ENCODE results near the gene EPS8L1.
"Not testable (repeated sequence)": the region's sequence is repeated elsewhere in the genome, so short reads cannot be mapped to it uniquely, and the experiment has no call there.

The EPS8L1 gene

DNA sequence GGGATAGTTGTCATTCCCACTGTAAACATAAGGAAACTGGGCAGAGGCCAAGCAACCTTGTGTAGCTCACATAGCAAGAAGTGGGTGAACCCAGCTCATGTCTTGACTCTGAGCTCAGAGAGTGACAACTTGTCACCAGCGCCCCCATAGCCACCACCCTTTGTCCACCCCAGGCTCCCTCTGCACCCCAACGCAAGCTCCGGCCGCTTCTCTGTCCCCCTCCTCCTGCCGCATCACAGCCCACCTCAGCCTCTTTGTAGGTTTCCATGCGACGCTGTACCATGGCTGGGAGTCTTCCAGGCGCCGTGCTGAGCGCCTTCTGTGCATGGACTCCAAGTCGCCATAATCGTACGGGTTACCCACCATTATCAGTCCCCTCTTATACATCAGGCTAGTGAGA, 40.9 kb upstream of the EPS8L1 start:
- TF ChIP-seq, protein P1, sequence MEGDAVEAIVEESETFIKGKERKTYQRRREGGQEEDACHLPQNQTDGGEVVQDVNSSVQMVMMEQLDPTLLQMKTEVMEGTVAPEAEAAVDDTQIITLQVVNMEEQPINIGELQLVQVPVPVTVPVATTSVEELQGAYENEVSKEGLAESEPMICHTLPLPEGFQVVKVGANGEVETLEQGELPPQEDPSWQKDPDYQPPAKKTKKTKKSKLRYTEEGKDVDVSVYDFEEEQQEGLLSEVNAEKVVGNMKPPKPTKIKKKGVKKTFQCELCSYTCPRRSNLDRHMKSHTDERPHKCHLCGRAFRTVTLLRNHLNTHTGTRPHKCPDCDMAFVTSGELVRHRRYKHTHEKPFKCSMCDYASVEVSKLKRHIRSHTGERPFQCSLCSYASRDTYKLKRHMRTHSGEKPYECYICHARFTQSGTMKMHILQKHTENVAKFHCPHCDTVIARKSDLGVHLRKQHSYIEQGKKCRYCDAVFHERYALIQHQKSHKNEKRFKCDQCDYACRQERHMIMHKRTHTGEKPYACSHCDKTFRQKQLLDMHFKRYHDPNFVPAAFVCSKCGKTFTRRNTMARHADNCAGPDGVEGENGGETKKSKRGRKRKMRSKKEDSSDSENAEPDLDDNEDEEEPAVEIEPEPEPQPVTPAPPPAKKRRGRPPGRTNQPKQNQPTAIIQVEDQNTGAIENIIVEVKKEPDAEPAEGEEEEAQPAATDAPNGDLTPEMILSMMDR (IDR thresholded peaks at IDR 0.05; ENCODE audit: insufficient read depth, low read length, missing control alignments): no peak
- ChIA-PET POLR2A (no interaction called here), CTCF (no interaction called here)
- DNase-seq (ENCODE audit: low read depth, low spot score): no peak
- H3K4me3 ChIP-seq (ENCODE audit: low read depth, low read length): no peak overlapping the region

DNA sequence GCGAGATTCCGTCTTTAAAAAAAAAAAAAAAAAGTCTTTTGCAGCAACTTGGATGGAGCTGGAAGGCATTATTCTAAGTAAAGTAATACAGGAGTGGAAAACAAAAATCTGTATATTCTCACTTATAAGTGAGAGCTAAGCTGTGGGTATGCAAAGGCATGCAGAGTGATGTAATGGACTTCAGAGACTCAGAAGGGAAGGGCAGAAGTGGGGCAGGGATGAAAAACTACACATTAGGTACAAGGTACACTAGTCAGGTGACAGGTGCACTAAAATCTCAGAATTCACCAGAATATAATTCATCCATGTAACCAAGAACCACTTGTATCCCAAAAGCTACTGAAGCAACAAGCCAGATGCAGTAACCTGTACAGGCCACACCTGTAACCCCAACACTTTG, 39.6 kb upstream of the EPS8L1 start:
- CTCF ChIA-PET: no interaction called here
- POLR2A ChIA-PET: no interaction called here
- DNase-seq (ENCODE audit: low read depth, low spot score): no peak
- TF ChIP-seq, protein P1 (IDR thresholded peaks at IDR 0.05; ENCODE audit: insufficient read depth, low read length, missing control alignments): no peak
- H3K4me3 ChIP-seq (ENCODE audit: low read depth, low read length): no peak overlapping the region

- POLR2A ChIA-PET; DNase-seq (ENCODE audit: low read depth, low spot score); CTCF ChIA-PET; H3K4me3 ChIP-seq (ENCODE audit: low read depth, low read length): not testable (repeated sequence)
Observed at GRCh38 chr19:55037603-55038002, 38.1 kb upstream of the EPS8L1 start.

DNA sequence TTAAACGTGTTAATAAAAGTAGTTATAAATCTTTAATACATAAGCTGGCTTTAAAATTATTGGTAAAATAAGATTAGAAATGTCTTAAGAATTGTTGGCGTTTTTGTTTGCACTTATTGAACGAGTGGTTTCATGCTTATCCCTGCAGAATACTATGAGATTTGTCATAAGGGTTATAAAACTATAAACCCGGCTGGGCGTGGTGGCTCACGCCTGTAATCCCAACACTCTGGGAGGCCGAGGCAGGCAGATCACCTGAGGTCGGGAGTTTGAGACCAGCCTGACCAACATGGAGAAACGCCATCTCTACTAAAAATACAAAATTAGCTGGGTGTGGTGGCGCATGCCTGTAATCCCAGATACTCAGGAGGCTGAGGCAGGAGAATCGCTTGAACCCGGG, 35.0 kb upstream of the EPS8L1 start:
- H3K4me3 ChIP-seq (ENCODE audit: low read depth, low read length); DNase-seq (ENCODE audit: low read depth, low spot score); POLR2A ChIA-PET; CTCF ChIA-PET: not testable (repeated sequence)

GRCh38 chr19:55041244-55041626, 34.4 kb upstream of the EPS8L1 start:
- ChIA-PET POLR2A (no interaction called here), CTCF (no interaction called here)
- H3K4me3 ChIP-seq (ENCODE audit: low read depth, low read length): no peak overlapping the region
- DNase-seq (ENCODE audit: low read depth, low spot score): no peak
- TF ChIP-seq, protein P1 (IDR thresholded peaks at IDR 0.05; ENCODE audit: insufficient read depth, low read length, missing control alignments): no peak

- TF ChIP-seq, protein P1 (IDR thresholded peaks at IDR 0.05; ENCODE audit: insufficient read depth, low read length, missing control alignments): no peak
- CTCF ChIA-PET: no interaction called here
- DNase-seq (ENCODE audit: low read depth, low spot score): no peak
- POLR2A ChIA-PET: no interaction called here
- no peak overlapping the region for H3K4me3 ChIP-seq (ENCODE audit: low read depth, low read length)
Observed at GRCh38 chr19:55041627-55042343, 33.9 kb upstream of the EPS8L1 start.

GRCh38 chr19:55042344-55042678, 33.4 kb upstream of the EPS8L1 start:
- POLR2A ChIA-PET: no interaction called here

More at GRCh38 chr19:55042344-55042678, 33.4 kb upstream of the EPS8L1 start:
- TF ChIP-seq, protein P1 (IDR thresholded peaks at IDR 0.05; ENCODE audit: insufficient read depth, low read length, missing control alignments): no peak
- CTCF ChIA-PET: no interaction called here
- no peak for DNase-seq (ENCODE audit: low read depth, low spot score)
- H3K4me3 ChIP-seq (ENCODE audit: low read depth, low read length): no peak overlapping the region

Data from AG04449 (cell line).